SK-N-SH (cell line): ENCODE data around the gene DENND1A. TPM values are rescaled to one million over a fixed set of nuclear protein-coding genes. Genes with fewer than 3 reads are reported as not detected.

Experiments
- CTCF ChIA-PET: fragments of 300-600, 350-600 bp; formaldehyde crosslinking; extraction: SDS; loops from one replicate; lab custom pipeline; 2021; lab: Yijun Ruan, JAX
- POLR2A ChIA-PET: fragments of 350-600 bp; sonication (Branson Sonifier 250); formaldehyde crosslinking; extraction: SDS; loops from one replicate; lab custom pipeline; 2020; ENCODE audit warnings: antibody characterized with exemption, inconsistent platforms; lab: Yijun Ruan, JAX
- DNase-seq: peaks from one replicate; pipeline ENCODE4 v3.0.0; 2012
- H2AFZ ChIP-seq: fragments of 200-600 bp; sonication (generic); 2 replicates; pipeline ENCODE4 v1.8.1; 2016; ENCODE audit warnings: antibody characterized with exemption, mild to moderate bottlenecking, low read depth
- H3F3A ChIP-seq: fragments of 200-600 bp; sonication (generic); replicated peaks from 2 replicates; pipeline ENCODE3; 2016; ENCODE audit warnings: antibody characterized with exemption, mild to moderate bottlenecking; ENCODE audit not compliant: insufficient read depth
- H3K27ac ChIP-seq, 2 experiments: fragments of 200-500 bp in 1 of 2; fragments of 200-600 bp in 1 of 2; sonication (Bioruptor generic) in 1 of 2; sonication (generic), shearing (Covaris generic) in 1 of 2; 2 replicates each; pipeline versions ENCODE4 v1.5.1 to v1.6.1; 2014 to 2016; ENCODE audit warnings: low read depth in 2 of 2, inconsistent platforms in 1 of 2, low read length in 1 of 2, mild to moderate bottlenecking in 1 of 2, mixed read lengths in 1 of 2
- H3K27me3 ChIP-seq: fragments of 200-600 bp; sonication (generic), shearing (Covaris generic); 2 replicates; pipeline ENCODE4 v1.6.1; 2016; ENCODE audit warnings: mixed run types; ENCODE audit not compliant: insufficient read depth
- H3K36me3 ChIP-seq, 2 experiments: fragments of 200-500 bp in 1 of 2; fragments of 200-600 bp in 1 of 2; sonication (Bioruptor generic) in 1 of 2; sonication (generic) in 1 of 2; replicated peaks in 1 of 2; 2 replicates each; pipeline versions ENCODE3 to v1.5.1; 2014 to 2016; ENCODE audit warnings: low read length in 1 of 2, mild to moderate bottlenecking in 1 of 2; ENCODE audit not compliant: insufficient read depth in 2 of 2, control insufficient read depth in 1 of 2
- H3K4me1 ChIP-seq, 2 experiments: fragments of 200-500 bp in 1 of 2; fragments of 200-600 bp in 1 of 2; sonication (Bioruptor generic) in 1 of 2; sonication (generic), shearing (Covaris generic) in 1 of 2; 2 replicates each; pipeline versions ENCODE4 v1.5.1 to v1.6.1; 2014 to 2016; ENCODE audit warnings: low read depth in 1 of 2, low read length in 1 of 2, mixed run types in 1 of 2; ENCODE audit not compliant: insufficient read depth in 2 of 2, control insufficient read depth in 1 of 2
- H3K4me2 ChIP-seq: fragments of 200-600 bp; sonication (generic), shearing (Covaris generic); 2 replicates; pipeline ENCODE4 v1.6.1; 2017; ENCODE audit warnings: mixed run types
- H3K4me3 ChIP-seq, 2 experiments: fragments of 200-500 bp in 1 of 2; fragments of 200-600 bp in 1 of 2; sonication (Bioruptor generic) in 1 of 2; sonication (generic), shearing (Covaris generic) in 1 of 2; 2 replicates each; pipeline versions ENCODE4 v1.5.1 to v1.8.1; 2014 to 2016; ENCODE audit warnings: low read depth in 2 of 2, inconsistent platforms in 1 of 2, low read length in 1 of 2, mild to moderate bottlenecking in 1 of 2, mixed read lengths in 1 of 2, moderate library complexity in 1 of 2
- H3K79me2 ChIP-seq: fragments of 200-600 bp; sonication (generic); 2 replicates; pipeline ENCODE4 v1.8.1; 2017; ENCODE audit warnings: mild to moderate bottlenecking; ENCODE audit not compliant: insufficient read depth
- H3K9ac ChIP-seq: fragments of 200-600 bp; sonication (generic); 2 replicates; pipeline ENCODE4 v1.6.1; 2017; ENCODE audit warnings: mixed run types
- H3K9me2 ChIP-seq: fragments of 200-600 bp; sonication (generic); 2 replicates; pipeline ENCODE4 v1.6.1; 2017; ENCODE audit warnings: mixed run types
- H3K9me3 ChIP-seq: fragments of 200-600 bp; sonication (generic); 2 replicates; pipeline ENCODE4 v1.6.1; 2017; ENCODE audit warnings: mixed run types, mild to moderate bottlenecking, moderate library complexity
- H4K20me1 ChIP-seq: fragments of 200-600 bp; sonication (generic); 2 replicates; pipeline ENCODE4 v1.6.1; 2017; ENCODE audit warnings: mild to moderate bottlenecking, mixed run types; ENCODE audit not compliant: insufficient read depth
- FOSL2 ChIP-seq: IDR thresholded peaks from 2 replicates; pipeline ENCODE4 v1.4.0; 2012; ENCODE audit warnings: low read depth, mild to moderate bottlenecking, moderate library complexity, borderline replicate concordance
- FOXM1 ChIP-seq: IDR thresholded peaks from 2 replicates; pipeline ENCODE4 v1.4.0; 2012; ENCODE audit warnings: low read depth, mild to moderate bottlenecking
- GABPA ChIP-seq: IDR thresholded peaks from 2 replicates; pipeline ENCODE4 v1.4.0; 2012; ENCODE audit warnings: low read depth, mild to moderate bottlenecking
- IRF3 ChIP-seq: fragments of 150-350 bp; IDR thresholded peaks from 2 replicates; pipeline ENCODE4 v1.6.1; 2016; ENCODE audit warnings: mild to moderate bottlenecking, low read depth, low read length
- JUND ChIP-seq: IDR thresholded peaks from 2 replicates; pipeline ENCODE4 v1.4.0; 2012
- MAX ChIP-seq: IDR thresholded peaks from 2 replicates; pipeline ENCODE4 v1.4.0; 2012; ENCODE audit warnings: low read depth
- MXI1 ChIP-seq: IDR thresholded peaks from 2 replicates; pipeline ENCODE4 v1.6.1; 2012; ENCODE audit warnings: mild to moderate bottlenecking, low read depth, low read length, improper control_type of control experiment
- NRF1 ChIP-seq: IDR thresholded peaks from 2 replicates; pipeline ENCODE4 v1.6.1; 2012; ENCODE audit warnings: low read depth, mild to moderate bottlenecking, low read length
- REST ChIP-seq: IDR thresholded peaks from 2 replicates; pipeline ENCODE4 v1.6.1; 2012; ENCODE audit warnings: mild to moderate bottlenecking, low read depth, low read length, moderate library complexity
- RXRA ChIP-seq: IDR thresholded peaks from 2 replicates; pipeline ENCODE4 v1.4.0; 2012; ENCODE audit warnings: low read depth, mild to moderate bottlenecking, borderline replicate concordance
- TAF1 ChIP-seq: IDR thresholded peaks from 2 replicates; pipeline ENCODE4 v1.6.1; 2012; ENCODE audit warnings: low read depth, mild to moderate bottlenecking, low read length, moderate library complexity, borderline replicate concordance
- TCF12 ChIP-seq: IDR thresholded peaks from 2 replicates; pipeline ENCODE4 v1.4.0; 2012
- ZBTB33 ChIP-seq: IDR thresholded peaks from 2 replicates; pipeline ENCODE4 v1.4.0; 2012; ENCODE audit warnings: low read depth, borderline replicate concordance
- WGBS: methylation state at CpG from one replicate; pipeline ENCODE4 v1.1.6; 2017; ENCODE audit warnings: low lambda C conversion rate; 5-methylcytosine and 5-hydroxymethylcytosine counted together
- polyA plus RNA-seq, 3 experiments: library from polyadenylated mRNA; depleted of rRNA; stranded (reverse); fragments of >200 nt; gene quantifications; 2 replicates each; pipeline ENCODE4 v1.2.3, GENCODE V29; 2012

The DENND1A gene
- polyA plus RNA-seq, 1 of the 3 experiments (the other 2 are of a cell fraction), result 25.4 TPM

GRCh38 chr9:123712399-123712798 lies 217.5 kb downstream of the DENND1A start (continued):
- TF ChIP-seq REST (no peak), ZBTB33 (no peak), TCF12 (peak; percentile 89), GABPA (no peak), TAF1 (no peak), IRF3 (no peak), MXI1 (no peak), RXRA (no peak), MAX (no peak), FOXM1 (no peak), NRF1 (no peak)

GRCh38 chr9:123710299-123710698 lies 219.6 kb downstream of the DENND1A start:
- no peaks in the 10 kb centered on the region for H3K27me3 ChIP-seq
- H3K9me3 ChIP-seq, result no peaks in the 10 kb centered on the region
- no peaks in the 10 kb centered on the region for H3K9me2 ChIP-seq
- no peak overlapping the region for H2AFZ ChIP-seq
- ChIA-PET POLR2A (no interaction called here), CTCF (no interaction called here)
- H3K79me2 ChIP-seq, result no peaks in the 10 kb centered on the region
- peaks cover 3% of the 10 kb centered on the region for H3F3A ChIP-seq
- H3K4me3 ChIP-seq, result no peak overlapping the region
- H3K36me3 ChIP-seq, result no peaks in the 10 kb centered on the region
- no peaks in the 10 kb centered on the region for H4K20me1 ChIP-seq
- no peak overlapping the region for H3K4me2 ChIP-seq
- H3K4me1 ChIP-seq, result peaks cover 4 to 5% of the 10 kb centered on the region in 2 experiments; a peak in 2 of 4 replicates
- no peak for DNase-seq
- H3K27ac ChIP-seq, result no peak overlapping the region
- TF ChIP-seq RXRA (no peak), TCF12 (peak; percentile 28; the same call in 1 of the 2 replicates), JUND (peak; percentile 66; the same call in 1 of the 2 replicates), FOSL2 (peak; percentile 69)
- WGBS, result 67% methylated on average over 1 of the region's 1 CpG
- no peak overlapping the region for H3K9ac ChIP-seq
